Neural progenitor cell (in vitro differentiated cells): ENCODE measurements around the gene STX16.

Experiments used
- EZH2 ChIP-seq: fragments of 200-600 bp; sonication (generic); IDR thresholded peaks from 2 replicates; pipeline ENCODE4 v1.6.1; 2017; ENCODE audit warnings: antibody characterized with exemption, mild to moderate bottlenecking, moderate library complexity
- TF ChIP-seq, protein P1 (sequence below): fragments of 200-600 bp; sonication (generic); IDR thresholded peaks from 2 replicates; pipeline ENCODE4 v1.5.1; 2017; ENCODE audit warnings: antibody characterized with exemption, mild to moderate bottlenecking

DNA sequence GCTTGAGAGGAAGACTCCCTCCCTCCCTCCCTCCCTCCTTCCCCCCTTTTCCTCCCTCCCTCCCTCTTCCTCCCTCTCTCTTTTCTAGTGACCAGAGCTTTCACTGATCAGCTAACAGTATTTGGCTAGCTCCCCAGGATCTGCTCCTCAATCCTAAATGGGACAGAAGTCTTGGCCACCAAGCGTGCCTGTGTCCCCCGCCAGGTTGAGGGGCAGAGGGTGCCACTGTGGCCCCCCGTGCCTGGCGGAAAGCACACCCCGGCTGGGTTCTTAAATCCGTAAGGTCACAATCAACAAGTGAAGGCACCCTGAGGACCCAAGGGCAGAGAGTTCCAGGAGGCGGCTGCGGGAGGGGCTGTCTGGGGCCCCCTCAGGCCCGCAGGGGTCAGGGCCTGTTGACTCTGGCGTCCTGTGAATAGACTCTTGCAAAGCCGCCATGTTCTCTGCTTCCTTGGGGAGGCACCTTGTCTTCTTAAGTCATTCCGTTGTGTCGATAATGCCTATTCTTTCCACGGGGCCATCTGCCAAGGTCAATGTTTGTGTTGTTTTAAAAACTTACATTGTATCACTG lies 38.9 kb upstream of the STX16 start:
- TF ChIP-seq, protein P1, sequence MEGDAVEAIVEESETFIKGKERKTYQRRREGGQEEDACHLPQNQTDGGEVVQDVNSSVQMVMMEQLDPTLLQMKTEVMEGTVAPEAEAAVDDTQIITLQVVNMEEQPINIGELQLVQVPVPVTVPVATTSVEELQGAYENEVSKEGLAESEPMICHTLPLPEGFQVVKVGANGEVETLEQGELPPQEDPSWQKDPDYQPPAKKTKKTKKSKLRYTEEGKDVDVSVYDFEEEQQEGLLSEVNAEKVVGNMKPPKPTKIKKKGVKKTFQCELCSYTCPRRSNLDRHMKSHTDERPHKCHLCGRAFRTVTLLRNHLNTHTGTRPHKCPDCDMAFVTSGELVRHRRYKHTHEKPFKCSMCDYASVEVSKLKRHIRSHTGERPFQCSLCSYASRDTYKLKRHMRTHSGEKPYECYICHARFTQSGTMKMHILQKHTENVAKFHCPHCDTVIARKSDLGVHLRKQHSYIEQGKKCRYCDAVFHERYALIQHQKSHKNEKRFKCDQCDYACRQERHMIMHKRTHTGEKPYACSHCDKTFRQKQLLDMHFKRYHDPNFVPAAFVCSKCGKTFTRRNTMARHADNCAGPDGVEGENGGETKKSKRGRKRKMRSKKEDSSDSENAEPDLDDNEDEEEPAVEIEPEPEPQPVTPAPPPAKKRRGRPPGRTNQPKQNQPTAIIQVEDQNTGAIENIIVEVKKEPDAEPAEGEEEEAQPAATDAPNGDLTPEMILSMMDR = no peak
- no peak for TF ChIP-seq EZH2
